SH-SY5Y (cell line): ENCODE results near the gene TBC1D22A.

Source experiments
- GATA2 ChIP-seq: IDR thresholded peaks from 2 replicates; pipeline ENCODE4 v1.6.1; 2011; ENCODE audit warnings: mild to moderate bottlenecking, low read depth, low read length
- GATA3 ChIP-seq: IDR thresholded peaks from 2 replicates; pipeline ENCODE4 v1.6.1; 2011; ENCODE audit warnings: low read depth, mild to moderate bottlenecking, low read length, moderate library complexity

DNA sequence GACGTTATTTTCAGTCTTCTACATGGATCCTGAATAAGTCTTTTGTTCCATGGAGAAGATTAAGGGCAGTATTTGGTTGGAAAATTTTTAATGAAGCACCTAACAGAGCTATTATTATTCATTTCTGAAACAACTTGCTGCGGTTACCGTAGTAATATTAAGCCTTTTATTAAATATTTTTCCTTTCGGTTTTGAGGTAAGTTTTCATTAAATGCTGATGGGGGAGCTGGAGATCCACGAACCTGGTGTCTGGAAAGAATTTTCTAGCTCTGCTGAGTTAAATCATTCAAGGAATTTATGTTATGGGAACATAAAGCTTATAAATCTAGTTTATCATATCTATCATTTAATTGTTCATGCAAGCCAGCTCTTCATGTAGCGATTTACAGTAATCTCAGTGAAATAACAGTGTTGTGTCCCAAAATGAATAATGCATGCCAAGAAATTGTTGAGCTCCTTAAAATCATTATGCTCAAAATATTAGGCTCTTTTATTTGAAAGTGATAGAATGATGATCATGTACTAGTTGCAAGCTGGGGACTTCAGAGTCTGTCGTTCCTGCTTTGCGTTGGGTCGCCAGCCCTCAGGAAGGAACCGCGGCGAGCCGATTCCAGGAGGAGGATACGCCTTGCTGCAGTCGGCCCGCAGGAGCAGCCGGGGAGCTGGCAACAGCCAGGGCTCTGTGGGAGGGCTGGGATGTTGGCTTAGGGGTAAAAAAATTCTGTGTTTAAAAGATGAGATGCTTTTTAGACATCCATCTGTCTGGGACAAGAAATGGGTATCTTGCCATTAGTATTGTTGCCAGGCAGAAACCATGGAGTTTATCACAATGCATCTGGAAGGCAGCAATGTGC lies 83.1 kb downstream of the TBC1D22A start:
- TF ChIP-seq GATA3 (no peak), GATA2 (no peak)
